ENCODE results near the gene OTC. TPM values are rescaled to one million over a fixed set of nuclear protein-coding genes. Genes with fewer than 3 reads are reported as not detected.

The OTC gene
- total RNA-seq, 1 experiment from 2014 or later = not detected

GRCh38 chrX:38407126-38407525 lies 54.7 kb downstream of the OTC start:
- Histone ChIP-seq H3K9me3 (ENCODE audit: control insufficient read depth in 1 of 2, insufficient read depth in 1 of 2, low read depth in 1 of 2, low read length in 2 of 2) (no peaks in the 10 kb centered on the region), H3K36me3 (ENCODE audit: control insufficient read depth in 1 of 2, insufficient read depth in 2 of 2, low read length in 2 of 2) (no peaks in the 10 kb centered on the region), H4K20me1 (ENCODE audit: insufficient read depth) (no peaks in the 10 kb centered on the region), H3K4me3 (replicated peaks in 1 of 2; ENCODE audit: low read depth in 1 of 2, low read length in 2 of 2) (no peak overlapping the region), H3K9me2 (ENCODE audit: insufficient read depth) (no peaks in the 10 kb centered on the region), H3K27ac (ENCODE audit: low read depth, low read length) (no peak overlapping the region), H3K4me1 (ENCODE audit: control insufficient read depth in 1 of 2, insufficient read depth in 2 of 2, low read length in 2 of 2) (no peaks in the 10 kb centered on the region), H3K9ac (ENCODE audit: low read length) (no peak overlapping the region), H2AFZ (ENCODE audit: low read depth, low read length, poor library complexity, severe bottlenecking) (no peak overlapping the region), H3K4me2 (ENCODE audit: low read length) (no peak overlapping the region), H3K27me3 (ENCODE audit: insufficient read depth, low read length) (0 out of 2 replicates have a peak, but pooled peaks cover 18% of the 10 kb centered on the region), H3K79me2 (ENCODE audit: insufficient read depth, low read length) (no peaks in the 10 kb centered on the region)
- POLR2A ChIA-PET = no interaction called here
- ATAC-seq (no peak), DNase-seq (ENCODE audit: low read depth, low spot score) (no peak)
- TF ChIP-seq POLR2AphosphoS5 (IDR thresholded peaks at IDR 0.05; ENCODE audit: low read depth, low read length) (no peak), ELF1 (IDR thresholded peaks at IDR 0.05; ENCODE audit: borderline replicate concordance, low read depth) (no peak), CTCF (IDR thresholded peaks at IDR 0.05 in 2 of 3, conservative IDR thresholded peaks at IDR 0.05 in 1 of 3; ENCODE audit: borderline replicate concordance in 1 of 3, insufficient read depth in 1 of 3, low read depth in 2 of 3, low read length in 2 of 3) (no peak), ZFX (IDR thresholded peaks at IDR 0.05) (no peak), SRF (IDR thresholded peaks at IDR 0.05; ENCODE audit: low read depth) (no peak), CEBPB (IDR thresholded peaks at IDR 0.05; ENCODE audit: low read depth) (no peak), SP1 (IDR thresholded peaks at IDR 0.05; ENCODE audit: low read depth) (no peak), EGR1 (IDR thresholded peaks at IDR 0.05; ENCODE audit: low read depth) (no peak), YY1 (IDR thresholded peaks at IDR 0.05; ENCODE audit: extremely low read depth, insufficient replicate concordance, low read depth, low read length) (no peak), JUND (IDR thresholded peaks at IDR 0.05) (no peak), FOSL1 (IDR thresholded peaks at IDR 0.05; ENCODE audit: low read depth) (no peak), ZNF274 (IDR thresholded peaks at IDR 0.05; ENCODE audit: low read depth, low read length) (no peak), MAX (IDR thresholded peaks at IDR 0.05) (no peak), POLR2A (IDR thresholded peaks at IDR 0.05; ENCODE audit: borderline replicate concordance, extremely low read depth, insufficient read depth, insufficient read length) (no peak), TCF7L2 (IDR thresholded peaks at IDR 0.05; ENCODE audit: borderline replicate concordance, extremely low read depth, insufficient read depth, insufficient read length) (no peak)
- BruUV-seq (replicated peaks) = no TSS peak
- RAD21 ChIA-PET (ENCODE audit: low non-redundant PET in 1 of 2, low total read pairs in 2 of 2, uncharacterized antibody in 2 of 2, unreplicated experiment in 2 of 2) = no interaction called here
- CTCF ChIA-PET = no interaction called here
- intact Hi-C loops (cut with micrococcal nuclease) = no loop called here

All from HCT116 (cell line).